Neuronal stem cell (in vitro differentiated cells): ENCODE measurements around the gene SLC34A3.
A peak's percentile ranks its signal among the peaks of the same experiment; 100 is the strongest.

ENCODE experiments used
- DNase-seq: peaks from one replicate; pipeline ENCODE4 v3.0.0-alpha.2; 2013; ENCODE audit warnings: low spot score
- H2AFZ ChIP-seq: one replicate; pipeline ENCODE4 v1.6.1; 2013; ENCODE audit warnings: mild to moderate bottlenecking, low read length, inconsistent platforms
- H2AK5ac ChIP-seq: 2 replicates; pipeline ENCODE4 v1.6.1; 2013; ENCODE audit warnings: low read depth, mild to moderate bottlenecking, inconsistent platforms, low read length, moderate library complexity, mixed read lengths
- H2BK120ac ChIP-seq: 2 replicates; pipeline ENCODE4 v1.6.1; 2013; ENCODE audit warnings: low read depth, mild to moderate bottlenecking, inconsistent platforms, low read length, moderate library complexity, mixed read lengths
- H2BK12ac ChIP-seq: one replicate; pipeline ENCODE4 v1.6.1; 2013; ENCODE audit warnings: low read length, inconsistent platforms
- H2BK15ac ChIP-seq: 2 replicates; pipeline ENCODE4 v1.6.1; 2013; ENCODE audit warnings: mild to moderate bottlenecking, low read length, inconsistent platforms, mixed read lengths
- H2BK5ac ChIP-seq: one replicate; pipeline ENCODE4 v1.6.1; 2013; ENCODE audit warnings: inconsistent platforms, mild to moderate bottlenecking, low read length, moderate library complexity
- H3K14ac ChIP-seq: one replicate; pipeline ENCODE4 v1.6.1; 2013; ENCODE audit warnings: low read length, inconsistent platforms
- H3K18ac ChIP-seq: 2 replicates; pipeline ENCODE4 v1.6.1; 2013; ENCODE audit warnings: low read length, inconsistent platforms
- H3K23ac ChIP-seq: 2 replicates; pipeline ENCODE4 v1.6.1; 2013; ENCODE audit warnings: low read depth, mild to moderate bottlenecking, mixed read lengths, low read length, inconsistent platforms; ENCODE audit not compliant: poor library complexity
- H3K27ac ChIP-seq: replicated peaks from 3 replicates; pipeline ENCODE4 v1.5.1; 2013; ENCODE audit warnings: low read length, inconsistent platforms
- H3K27me3 ChIP-seq, 3 experiments: 2 replicates each; pipeline ENCODE4 v1.6.1; 2013; ENCODE audit warnings: low read length in 3 of 3, mild to moderate bottlenecking in 2 of 3, inconsistent platforms in 1 of 3, low read depth in 1 of 3, mixed read lengths in 1 of 3, moderate library complexity in 1 of 3; ENCODE audit not compliant: control insufficient read depth in 3 of 3, insufficient read depth in 3 of 3
- H3K36me3 ChIP-seq, 2 donors: replicated peaks in 1 of 2; 2 replicates each; pipeline ENCODE4 v1.6.1; 2013; ENCODE audit warnings: low read length in 2 of 2; ENCODE audit not compliant: control insufficient read depth in 2 of 2, insufficient read depth in 2 of 2
- H3K4ac ChIP-seq: 2 replicates; pipeline ENCODE4 v1.6.1; 2013; ENCODE audit warnings: inconsistent platforms, mild to moderate bottlenecking, low read length, moderate library complexity
- H3K4me1 ChIP-seq, 2 donors: 1 replicate in 1 of 2; 2 replicates in 1 of 2; pipeline ENCODE4 v1.6.1; 2013; ENCODE audit warnings: low read length in 2 of 2, low read depth in 1 of 2; ENCODE audit not compliant: control insufficient read depth in 2 of 2, insufficient read depth in 1 of 2
- H3K4me2 ChIP-seq: one replicate; pipeline ENCODE4 v1.6.1; 2013; ENCODE audit warnings: mild to moderate bottlenecking, low read length, inconsistent platforms; ENCODE audit not compliant: insufficient read depth, poor library complexity, severe bottlenecking
- H3K4me3 ChIP-seq, 2 donors: 2 replicates each; pipeline ENCODE4 v1.5.1; 2013; ENCODE audit warnings: low read length in 2 of 2, mild to moderate bottlenecking in 2 of 2, inconsistent platforms in 1 of 2, moderate library complexity in 1 of 2
- H3K79me1 ChIP-seq: one replicate; pipeline ENCODE4 v1.6.1; 2013; ENCODE audit warnings: low read depth, mild to moderate bottlenecking, inconsistent platforms, low read length, moderate library complexity
- H3K9ac ChIP-seq: one replicate; pipeline ENCODE4 v1.6.1; 2013; ENCODE audit warnings: mild to moderate bottlenecking, low read depth, low read length, inconsistent platforms; ENCODE audit not compliant: poor library complexity
- H3K9me3 ChIP-seq, 2 donors: replicated peaks in 1 of 2; 2 replicates each; pipeline versions ENCODE3 to v1.6.1; 2013; ENCODE audit warnings: low read length in 2 of 2, mild to moderate bottlenecking in 2 of 2, inconsistent platforms in 1 of 2, low read depth in 1 of 2, mixed read lengths in 1 of 2, moderate library complexity in 1 of 2; ENCODE audit not compliant: control insufficient read depth in 2 of 2, insufficient read depth in 1 of 2
- H4K8ac ChIP-seq: one replicate; pipeline ENCODE4 v1.6.1; 2013; ENCODE audit warnings: low read depth, mild to moderate bottlenecking, inconsistent platforms, low read length, moderate library complexity
- H4K91ac ChIP-seq: one replicate; pipeline ENCODE4 v1.6.1; 2013; ENCODE audit warnings: low read length, low read depth, mild to moderate bottlenecking, inconsistent platforms; ENCODE audit not compliant: poor library complexity
- WGBS, 2 donors: extraction: QIAGEN DNeasy Blood & Tissue Kit; methylation state at CpG; one replicate each; pipeline ENCODE4 v1.1.7; 2013; ENCODE audit warnings: missing lambda C conversion rate in 2 of 2, mixed read lengths in 1 of 2; ENCODE audit not compliant: insufficient read length in 2 of 2, insufficient replicate concordance in 1 of 2; ENCODE audit errors: extremely low coverage in 2 of 2; 5-methylcytosine and 5-hydroxymethylcytosine counted together

The SLC34A3 gene

GRCh38 chr9:137236238-137236935 is 5.7 kb downstream of the SLC34A3 start:
- H3K4ac ChIP-seq = peak overlapping the region; percentile 66
- DNase-seq = peak; percentile 84
- H3K4me1 ChIP-seq = peaks cover 15% of the 10 kb centered on the region in 2 donors
- peak overlapping the region; percentile 73 for H2BK12ac ChIP-seq
- peaks cover 0 to 5% of the 10 kb centered on the region in 2 donors for H3K36me3 ChIP-seq
- H3K18ac ChIP-seq = peak overlapping the region; percentile 95
- H4K91ac ChIP-seq = no peak overlapping the region
- peak overlapping the region; percentile 70 for H3K9ac ChIP-seq
- peak overlapping the region; percentile 56 for H3K14ac ChIP-seq
- peak overlapping the region; percentile 89 for H3K23ac ChIP-seq
- H2AK5ac ChIP-seq = peak overlapping the region; percentile 100
- peak overlapping the region; percentile 97 for H2BK5ac ChIP-seq
- H3K4me3 ChIP-seq = peak overlapping the region in 1 of 2 donors; percentile 46
- no CpG with 5 or more reads among the region's 31 CpGs for WGBS, 2 donors
- no peak overlapping the region for H3K27ac ChIP-seq
- peak overlapping the region; percentile 25 for H3K4me2 ChIP-seq
- H4K8ac ChIP-seq = no peak overlapping the region
- peaks cover 12% of the 10 kb centered on the region for H3K79me1 ChIP-seq
- no peak overlapping the region for H2AFZ ChIP-seq
- peak overlapping the region; percentile 98 for H2BK15ac ChIP-seq
- no peak overlapping the region for H2BK120ac ChIP-seq
- no peaks in the 10 kb centered on the region for H3K9me3 ChIP-seq
- H3K27me3 ChIP-seq = peaks cover 0 to 3% (median 0%) of the 10 kb centered on the region in 3 experiments

- Histone ChIP-seq H3K23ac (peak overlapping the region; percentile 89), H3K79me1 (peaks cover 15% of the 10 kb centered on the region), H4K91ac (no peak overlapping the region), H3K9me3 (no peaks in the 10 kb centered on the region), H3K36me3 (peaks cover 0 to 9% of the 10 kb centered on the region in 2 donors), H3K27ac (no peak overlapping the region), H3K4me1 (peaks cover 15% of the 10 kb centered on the region in 2 donors), H4K8ac (no peak overlapping the region), H3K9ac (peak overlapping the region; percentile 60), H2BK5ac (peak overlapping the region; percentile 97), H2AFZ (no peak overlapping the region), H2BK120ac (no peak overlapping the region), H3K4me2 (peak overlapping the region; percentile 14), H3K27me3 (peaks cover 0 to 2% (median 0%) of the 10 kb centered on the region in 3 experiments), H2BK15ac (peak overlapping the region; percentile 98), H2AK5ac (peak overlapping the region; percentile 100), H3K4me3 (peak overlapping the region in 1 of 2 donors; percentile 46), H3K18ac (peak overlapping the region; percentile 95), H3K4ac (peak overlapping the region; percentile 66), H2BK12ac (peak overlapping the region; percentile 73), H3K14ac (peak overlapping the region; percentile 56)
- DNase-seq = no peak
- no CpG with 5 or more reads among the region's 11 CpGs for WGBS, 2 donors
Observed at GRCh38 chr9:137236936-137237421, 6.3 kb downstream of the SLC34A3 start.

DNA sequence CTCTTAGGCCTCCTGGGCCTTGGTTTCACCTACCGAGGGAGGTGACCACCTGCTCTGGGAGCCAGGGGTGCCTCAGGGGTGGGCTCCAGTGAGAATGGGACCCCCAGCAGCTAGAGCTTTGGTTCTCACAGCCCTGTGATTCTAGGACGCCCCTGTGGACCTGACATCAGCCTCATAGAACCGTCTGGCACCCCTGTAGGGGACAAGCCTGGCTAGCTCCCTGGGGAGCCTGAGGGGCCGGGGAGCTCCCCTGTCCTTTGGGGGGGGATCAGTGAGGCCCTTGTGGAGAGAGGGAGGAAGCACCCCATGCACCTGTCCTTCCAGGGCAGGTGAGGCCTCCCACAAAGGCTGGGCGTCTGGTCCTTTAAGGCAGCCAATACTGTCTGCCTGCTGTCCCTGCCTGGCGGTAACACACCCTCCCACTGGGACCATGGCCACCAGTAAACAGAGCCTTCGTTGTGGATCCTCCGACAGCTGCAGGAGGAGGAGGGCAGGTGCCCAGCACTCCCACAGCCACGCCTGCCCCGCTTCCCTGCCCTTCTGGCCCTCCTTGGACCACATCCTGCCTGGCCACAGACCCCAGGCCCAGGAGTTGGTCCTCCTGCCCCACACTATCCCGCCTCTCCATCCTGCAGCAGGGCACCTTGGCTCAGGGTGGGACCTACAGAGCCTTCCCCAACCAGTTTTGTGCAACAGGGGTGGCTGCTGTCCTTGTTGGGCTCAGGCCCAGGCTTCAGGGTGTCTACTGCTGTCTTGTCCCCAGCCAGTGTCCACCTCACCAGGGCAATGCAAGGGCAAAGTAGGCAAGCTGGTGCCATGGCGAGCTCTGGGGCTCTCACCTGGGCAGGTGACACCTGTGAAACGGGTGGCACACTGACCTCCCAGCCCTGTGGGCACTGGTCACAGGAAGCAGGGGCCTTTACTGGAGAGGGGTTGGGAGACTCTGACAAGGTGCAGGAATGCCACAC is 7.3 kb downstream of the SLC34A3 start:
- Histone ChIP-seq H2BK12ac (no peak overlapping the region), H3K36me3 (peaks cover 11 to 19% of the 10 kb centered on the region in 2 donors), H3K18ac (no peak overlapping the region), H3K9me3 (no peaks in the 10 kb centered on the region), H2BK120ac (no peak overlapping the region), H3K79me1 (peaks cover 24% of the 10 kb centered on the region), H3K9ac (peak overlapping the region; percentile 38), H3K4me1 (peaks cover 23 to 24% of the 10 kb centered on the region in 2 donors), H2BK15ac (peak overlapping the region; percentile 43), H3K27me3 (no peaks in the 10 kb centered on the region), H3K23ac (peak overlapping the region; percentile 89), H4K8ac (peak overlapping the region; percentile 52), H4K91ac (no peak overlapping the region), H3K4me2 (no peak overlapping the region), H3K14ac (no peak overlapping the region), H2BK5ac (no peak overlapping the region), H3K4me3 (no peak overlapping the region), H3K27ac (no peak overlapping the region), H3K4ac (no peak overlapping the region), H2AFZ (no peak overlapping the region), H2AK5ac (peak overlapping the region; percentile 100)
- DNase-seq = no peak
- whole genome bisulfite sequencing, 2 donors = no CpG with 5 or more reads among the region's 13 CpGs
